Activated CD4-positive, CD25-positive, alpha-beta regulatory T cell treated with anti-CD3 and anti-CD28 coated beads, Interleukin-2, amount 50 U/mL, for 16 hours (primary cell): ENCODE measurements around the gene COL27A1.

ENCODE experiments used
- DNase-seq: peaks from one replicate; pipeline ENCODE4 v3.0.0-alpha.2; 2020; ENCODE audit warnings: low read depth, low spot score

COL27A1 gene

DNA sequence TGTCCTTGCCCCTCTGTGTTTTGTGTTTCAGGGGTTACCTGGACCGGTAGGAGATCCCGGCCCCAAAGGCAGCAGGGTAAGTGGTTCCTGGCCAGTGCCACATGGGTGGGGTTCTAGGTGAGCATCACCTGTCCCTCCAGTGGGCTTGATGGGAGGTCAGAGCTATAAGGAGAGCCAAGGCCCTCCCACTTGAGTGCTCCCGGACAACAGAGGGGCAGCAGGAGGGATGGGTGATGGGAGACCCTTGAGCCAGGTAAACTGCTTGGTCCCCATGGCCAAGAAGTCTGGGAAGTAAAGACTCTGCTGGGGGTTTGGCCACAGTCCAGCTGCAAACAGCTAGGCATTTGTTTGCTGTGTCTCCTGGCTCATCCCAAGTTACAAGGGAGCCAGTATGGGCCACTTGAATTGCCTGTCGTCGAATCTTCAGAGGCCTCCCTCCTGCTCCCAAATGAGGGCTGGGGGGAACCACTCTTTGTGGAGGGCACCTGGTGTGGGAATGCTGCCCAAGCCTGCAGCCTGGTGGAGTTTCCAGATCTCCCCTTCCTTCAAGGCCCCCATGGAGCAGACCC is 51.0 kb downstream of the COL27A1 start:
- DNase-seq, result no peak

DNA sequence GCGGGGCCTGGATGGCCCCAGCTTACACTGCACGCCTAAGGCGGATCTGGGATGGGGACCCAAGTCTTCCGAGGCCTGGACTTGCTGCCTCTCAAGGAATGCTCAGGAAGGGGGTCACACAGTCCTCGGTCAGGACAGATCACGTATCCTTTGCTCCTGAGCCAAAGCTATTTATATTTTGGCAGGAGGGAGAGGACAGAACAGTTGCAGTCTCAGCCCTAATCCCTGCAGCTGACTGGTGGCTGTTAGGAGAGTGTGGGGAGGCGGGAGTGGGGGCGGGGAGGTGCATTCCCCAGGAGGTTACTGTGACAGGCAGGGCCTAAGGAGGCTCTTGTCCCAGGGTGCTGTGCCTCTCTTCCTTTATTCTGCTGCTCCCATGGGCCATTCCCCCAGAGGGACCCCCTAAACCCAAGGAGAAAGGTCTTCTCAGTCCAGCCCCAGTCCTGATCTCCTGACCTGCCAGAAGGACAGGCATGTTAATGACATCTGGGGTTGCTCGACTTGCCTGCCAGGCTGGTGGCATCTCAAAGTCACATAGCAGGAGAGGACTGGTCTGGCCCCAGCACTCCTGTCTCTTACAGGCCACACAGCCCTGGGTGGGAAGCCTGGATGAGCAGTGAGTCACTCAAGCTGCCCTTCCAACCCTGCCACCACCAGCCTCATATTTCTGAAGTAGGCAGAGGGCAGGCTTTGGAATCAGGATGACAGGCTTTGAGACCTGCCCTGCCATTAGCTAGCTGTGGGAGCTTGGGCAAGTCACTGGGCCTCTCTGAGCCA is 51.9 kb downstream of the COL27A1 start:
- no peak for DNase-seq

DNA sequence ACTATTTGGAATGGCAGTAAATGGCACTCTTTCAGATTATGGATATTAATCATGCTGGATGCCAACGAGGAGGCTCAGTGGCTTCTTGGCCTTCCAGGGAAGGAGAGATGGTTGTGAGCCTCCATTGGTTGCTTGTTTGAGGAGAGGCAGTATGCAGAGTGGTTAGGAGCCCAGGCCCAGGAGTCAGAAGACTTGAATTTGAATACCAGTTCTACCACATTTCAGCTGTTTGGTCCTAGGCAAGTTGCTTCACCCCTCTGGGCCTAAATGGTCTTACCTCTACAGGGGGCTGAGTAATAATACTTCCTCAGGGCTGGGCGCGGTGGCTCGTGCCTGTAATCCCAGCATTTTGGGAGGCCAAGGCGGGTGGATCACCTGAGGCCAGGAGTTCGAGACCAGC is 52.5 kb downstream of the COL27A1 start:
- DNase-seq, result no peak

DNA sequence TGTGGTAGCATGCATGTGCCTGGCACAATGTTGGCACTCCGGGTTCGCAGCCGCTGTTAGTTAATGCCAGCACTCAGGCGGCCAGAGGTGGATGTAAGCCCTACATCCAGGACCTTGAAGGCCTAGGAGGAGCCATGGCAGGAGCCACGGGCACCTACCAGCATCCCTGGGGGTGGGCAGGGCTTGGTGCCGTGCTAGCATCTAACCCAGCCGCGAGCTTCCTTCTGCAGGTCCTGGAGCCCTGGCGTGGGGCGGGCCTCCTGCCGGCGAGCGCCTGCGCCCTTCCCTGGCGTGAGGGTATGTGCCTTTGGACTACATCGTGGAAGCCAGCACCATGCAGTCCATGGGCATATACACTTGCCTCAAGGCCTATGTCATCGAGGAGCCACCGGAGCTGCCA is 53.8 kb downstream of the COL27A1 start:
- no peak for DNase-seq

GRCh38 chr9:114210136-114210535 is 54.8 kb downstream of the COL27A1 start:
- no peak for DNase-seq

DNA sequence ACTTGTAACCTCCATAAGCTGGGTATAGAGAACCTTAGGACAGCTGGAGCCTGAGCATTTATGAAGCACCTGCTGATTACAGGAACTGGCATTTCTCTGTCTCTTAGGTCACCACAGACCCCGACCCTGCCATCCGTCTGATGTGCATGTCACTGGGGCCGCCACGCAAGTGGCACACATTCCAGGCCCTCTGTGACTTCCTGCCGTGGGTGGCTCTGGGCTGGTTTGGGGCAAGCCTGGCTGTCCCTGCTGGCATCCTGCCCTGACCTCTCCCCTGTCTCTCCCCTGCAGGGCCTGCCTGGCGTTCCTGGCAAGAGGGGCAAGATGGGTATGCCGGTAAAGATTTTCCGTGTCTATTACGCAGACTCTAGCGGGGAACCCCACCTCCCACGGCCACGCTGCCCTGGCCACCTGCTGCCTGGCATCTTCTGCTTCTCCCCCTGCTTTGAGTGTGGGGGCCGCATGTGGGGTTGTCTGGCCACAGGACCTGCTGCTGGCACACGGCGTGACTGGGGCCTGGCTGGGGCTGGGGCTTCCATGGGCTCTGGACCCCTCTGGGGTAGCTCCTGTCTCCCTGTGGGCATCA is 55.4 kb downstream of the COL27A1 start:
- no peak for DNase-seq

- DNase-seq, result no peak
Measured at GRCh38 chr9:114212826-114213225, 57.5 kb downstream of the COL27A1 start.

DNA sequence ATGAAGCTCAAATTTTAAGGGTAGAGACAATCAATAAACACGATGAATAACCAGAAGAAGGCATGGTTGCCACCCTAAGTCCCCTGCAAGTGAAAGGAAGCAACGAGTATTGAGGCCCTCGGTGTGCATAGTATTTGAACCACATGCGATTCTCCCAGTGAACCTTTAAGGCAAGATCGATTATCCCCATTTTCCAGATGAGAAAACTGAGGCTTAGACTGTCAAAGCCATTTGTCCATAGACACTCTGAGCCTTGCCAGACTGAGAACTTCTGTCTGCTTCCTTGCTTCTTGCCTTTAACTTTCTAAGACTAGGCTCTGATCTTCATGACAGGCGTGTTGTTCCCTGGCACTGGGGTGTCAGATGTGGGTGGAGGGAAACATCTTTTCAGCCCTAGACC is 58.2 kb downstream of the COL27A1 start:
- DNase-seq, result no peak

- no peak for DNase-seq
Measured at GRCh38 chr9:114214181-114214580, 58.8 kb downstream of the COL27A1 start.

- no peak for DNase-seq
Measured at GRCh38 chr9:114214686-114215414, 59.5 kb downstream of the COL27A1 start.

DNA sequence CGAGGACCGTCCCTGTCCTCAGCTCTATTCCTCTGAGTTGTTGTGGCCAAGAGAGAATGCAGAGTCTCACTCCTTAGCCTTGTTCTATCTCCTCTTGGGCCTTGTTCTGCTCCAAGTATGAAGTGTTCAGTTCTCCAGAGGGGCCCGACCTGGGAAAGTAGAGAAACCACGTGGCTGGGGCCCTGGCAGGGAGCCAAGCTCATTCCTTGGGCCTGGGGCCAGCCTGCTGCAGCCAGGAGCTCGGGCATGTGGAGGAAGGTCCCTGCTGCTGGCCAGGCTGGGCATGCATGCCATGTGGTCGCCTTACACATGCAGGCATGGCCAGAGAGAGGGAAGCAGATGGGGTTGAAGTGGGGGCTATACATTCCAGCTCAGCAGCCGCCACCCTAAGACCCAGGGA is 60.7 kb downstream of the COL27A1 start:
- DNase-seq, result no peak

GRCh38 chr9:114216976-114217375 is 61.6 kb downstream of the COL27A1 start:
- no peak for DNase-seq

- no peak for DNase-seq
Measured at GRCh38 chr9:114218264-114219120, 63.2 kb downstream of the COL27A1 start.

GRCh38 chr9:114220061-114220541 is 64.8 kb downstream of the COL27A1 start:
- DNase-seq, result no peak

DNA sequence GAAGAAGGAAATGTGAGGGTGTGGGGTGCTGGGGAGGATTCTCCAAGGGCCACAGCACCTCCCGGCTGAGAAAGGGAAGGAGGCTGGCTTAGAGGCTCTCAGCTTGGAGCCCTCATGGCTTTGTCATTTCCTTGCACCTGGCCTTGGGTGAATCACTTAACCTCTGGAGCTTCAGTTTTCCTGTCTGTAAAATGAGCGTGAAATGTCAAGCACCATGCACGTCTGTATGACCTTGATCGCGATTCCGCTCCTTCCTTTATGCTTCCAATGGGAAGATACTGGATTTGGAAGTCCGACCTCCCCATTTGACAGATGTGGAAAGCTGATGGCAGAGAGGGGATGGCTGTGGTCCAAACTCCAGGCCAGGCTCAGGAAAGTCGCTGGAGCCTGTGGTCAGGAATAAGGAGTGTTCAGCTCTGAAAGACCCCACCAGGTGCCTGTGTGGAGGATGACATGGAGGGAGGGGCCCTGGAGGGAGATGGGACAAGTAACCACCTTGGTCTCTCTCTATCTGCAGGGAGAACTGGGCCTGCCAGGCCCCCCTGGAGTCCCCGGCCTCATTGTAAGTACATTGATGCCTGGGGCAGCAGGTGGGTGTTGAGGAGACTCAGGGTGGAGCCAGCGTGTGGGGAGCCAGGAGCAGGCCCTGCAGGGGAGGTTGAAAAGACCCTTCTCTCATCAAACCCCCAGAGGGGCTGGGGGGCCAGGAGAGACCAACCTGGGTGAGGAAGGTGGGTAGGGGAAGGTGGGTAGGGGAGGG is 66.5 kb downstream of the COL27A1 start:
- DNase-seq, result no peak

DNA sequence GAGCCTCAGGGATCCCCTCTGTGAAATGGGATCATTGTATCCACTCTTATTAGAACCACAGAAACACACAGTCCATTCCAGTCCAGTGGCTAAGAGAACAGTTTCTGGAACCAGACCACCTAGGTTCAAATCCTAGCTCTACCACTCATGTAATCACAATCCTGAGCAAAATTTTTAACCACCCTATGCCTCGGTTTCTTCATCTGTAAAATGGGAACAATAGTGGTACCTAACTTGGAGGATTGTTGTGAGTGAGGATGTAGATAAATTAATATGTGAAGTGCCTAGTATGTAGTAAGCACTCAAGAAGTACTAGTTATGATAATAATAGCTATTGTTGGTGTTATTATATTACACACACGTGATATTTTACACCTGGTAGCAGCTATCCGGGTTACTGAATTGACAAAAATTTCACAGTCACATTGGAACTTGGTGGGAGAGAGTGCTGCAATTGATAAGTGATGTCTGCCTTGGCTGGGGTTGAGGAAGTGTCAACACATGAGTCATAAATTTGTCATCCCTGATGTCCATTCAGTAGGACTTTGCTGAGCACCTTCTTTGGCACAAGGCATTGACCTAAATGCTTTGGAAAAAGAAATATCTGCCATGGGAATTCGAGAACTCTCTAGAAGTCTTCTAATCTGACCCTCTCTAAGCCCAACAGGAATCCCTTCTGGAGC is 68.4 kb downstream of the COL27A1 start:
- no peak for DNase-seq

- DNase-seq, result no peak
Measured at GRCh38 chr9:114224247-114224610, 68.9 kb downstream of the COL27A1 start.

DNA sequence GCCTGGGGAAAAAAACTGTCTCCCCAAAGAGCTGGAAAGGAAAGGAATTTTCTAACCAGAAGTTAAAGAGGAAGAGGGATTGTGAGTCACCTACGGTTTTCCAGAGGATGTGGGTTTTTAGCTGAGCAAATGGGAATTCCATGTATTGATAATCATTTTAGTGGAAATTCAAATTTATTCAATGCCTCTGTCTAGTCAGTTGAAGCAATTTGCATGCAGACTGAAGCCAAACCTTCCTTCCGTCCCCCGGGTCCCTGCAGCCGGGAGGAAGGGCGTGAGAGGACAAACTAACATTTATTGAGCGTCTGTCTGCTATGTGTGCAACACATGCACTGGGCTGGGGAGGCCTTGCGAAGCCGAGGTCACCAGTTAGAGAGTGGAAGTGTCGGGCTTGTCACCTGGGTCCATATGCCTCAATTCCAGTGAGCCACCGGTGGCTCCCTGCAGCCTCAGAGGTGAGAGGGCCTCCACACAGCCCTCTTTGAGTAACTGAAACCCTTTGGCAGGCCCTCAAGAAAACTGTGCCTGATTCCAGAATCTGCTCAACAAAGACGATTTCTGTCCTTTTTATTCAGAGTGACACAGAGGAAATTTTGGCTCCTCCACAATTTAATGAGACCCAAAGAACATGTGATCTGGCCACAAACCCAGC is 70.3 kb downstream of the COL27A1 start:
- DNase-seq, result no peak

- no peak for DNase-seq
Measured at GRCh38 chr9:114226246-114227055, 71.1 kb downstream of the COL27A1 start.
